ENCODE results near the gene HLA-DRA.
"Not testable (repeated sequence)": the region's sequence is repeated elsewhere in the genome, so short reads cannot be mapped to it uniquely, and the experiment has no call there.

The HLA-DRA gene

GRCh38 chr6:32432050-32432450, 7.6 kb upstream of the HLA-DRA start:
- DNase-seq: no peak

DNA sequence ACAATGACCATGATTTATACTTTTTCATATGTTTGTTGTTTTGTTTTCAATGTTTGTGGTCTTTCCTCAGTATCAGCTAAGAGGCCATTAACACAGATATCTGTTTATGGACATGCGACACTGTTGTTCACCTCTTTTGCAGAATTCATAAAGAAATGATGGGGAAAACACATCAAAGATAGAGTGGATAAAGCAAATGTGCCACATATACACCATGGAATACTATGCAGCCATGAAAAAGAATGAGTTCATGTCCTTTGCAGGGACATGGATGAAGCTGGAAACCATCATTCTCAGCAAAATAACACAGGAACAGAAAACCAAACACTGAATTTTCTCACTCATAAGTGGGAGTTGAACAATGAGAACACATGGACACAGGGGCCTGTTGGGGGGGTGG, 5.7 kb upstream of the HLA-DRA start:
- DNase-seq: not testable (repeated sequence)

- DNase-seq: no peak
Measured at GRCh38 chr6:32436186-32436585, 3.5 kb upstream of the HLA-DRA start.

- DNase-seq: no peak
Measured at GRCh38 chr6:32436995-32437836, 2.5 kb upstream of the HLA-DRA start.

- DNase-seq: no peak
Measured at GRCh38 chr6:32439139-32439538, 548 bp upstream of the HLA-DRA start.

DNA sequence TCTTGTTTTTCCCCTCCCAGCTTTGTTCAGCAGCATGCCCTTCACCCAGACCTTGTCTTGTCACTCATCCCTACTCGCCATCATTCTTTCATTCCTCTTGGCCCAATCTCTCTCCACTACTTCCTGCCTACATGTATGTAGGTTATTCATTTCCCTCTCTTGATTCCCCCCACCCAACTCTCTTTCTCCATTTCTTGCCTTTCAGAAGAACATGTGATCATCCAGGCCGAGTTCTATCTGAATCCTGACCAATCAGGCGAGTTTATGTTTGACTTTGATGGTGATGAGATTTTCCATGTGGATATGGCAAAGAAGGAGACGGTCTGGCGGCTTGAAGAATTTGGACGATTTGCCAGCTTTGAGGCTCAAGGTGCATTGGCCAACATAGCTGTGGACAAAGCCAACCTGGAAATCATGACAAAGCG, 2.6 kb downstream of the HLA-DRA start:
- DNase-seq: no peak

- no peak for DNase-seq
Measured at GRCh38 chr6:32442977-32443552, 3.4 kb downstream of the HLA-DRA start.

DNA sequence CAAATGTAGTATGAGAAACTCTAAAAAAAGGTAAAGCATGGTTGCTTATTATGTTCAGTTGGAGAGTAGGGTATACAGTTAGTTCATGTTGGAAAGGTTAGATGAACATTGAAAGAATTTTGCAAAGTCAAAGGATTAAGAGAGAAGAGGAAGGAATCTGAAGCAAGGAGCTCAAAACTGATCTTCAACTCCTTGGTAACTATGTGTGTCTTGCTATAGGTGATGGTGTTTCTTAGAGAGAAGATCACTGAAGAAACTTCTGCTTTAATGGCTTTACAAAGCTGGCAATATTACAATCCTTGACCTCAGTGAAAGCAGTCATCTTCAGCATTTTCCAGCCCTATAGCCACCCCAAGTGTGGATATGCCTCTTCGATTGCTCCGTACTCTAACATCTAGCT, 4.7 kb downstream of the HLA-DRA start:
- DNase-seq: no peak

GRCh38 chr6:32445321-32445854, 5.7 kb downstream of the HLA-DRA start:
- no peak for DNase-seq

DNA sequence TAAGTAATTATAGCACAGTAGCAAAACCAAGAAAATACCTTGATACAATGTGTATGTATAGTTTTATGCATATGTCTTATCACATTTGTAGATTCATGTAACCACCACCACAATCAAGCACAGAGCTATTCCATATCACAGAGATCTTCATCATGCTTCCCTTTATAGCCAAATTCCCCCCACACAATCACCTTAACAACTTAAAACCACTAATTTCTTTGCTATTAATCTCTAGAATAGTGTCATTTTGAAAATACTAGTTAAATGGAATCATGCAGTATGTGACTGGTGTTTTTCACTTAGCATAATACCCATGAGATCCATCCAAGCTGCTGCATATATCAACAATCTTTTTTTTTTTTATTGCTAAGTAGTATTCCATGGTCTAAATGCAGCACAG, 8.2 kb downstream of the HLA-DRA start:
- no peak for DNase-seq

DNA sequence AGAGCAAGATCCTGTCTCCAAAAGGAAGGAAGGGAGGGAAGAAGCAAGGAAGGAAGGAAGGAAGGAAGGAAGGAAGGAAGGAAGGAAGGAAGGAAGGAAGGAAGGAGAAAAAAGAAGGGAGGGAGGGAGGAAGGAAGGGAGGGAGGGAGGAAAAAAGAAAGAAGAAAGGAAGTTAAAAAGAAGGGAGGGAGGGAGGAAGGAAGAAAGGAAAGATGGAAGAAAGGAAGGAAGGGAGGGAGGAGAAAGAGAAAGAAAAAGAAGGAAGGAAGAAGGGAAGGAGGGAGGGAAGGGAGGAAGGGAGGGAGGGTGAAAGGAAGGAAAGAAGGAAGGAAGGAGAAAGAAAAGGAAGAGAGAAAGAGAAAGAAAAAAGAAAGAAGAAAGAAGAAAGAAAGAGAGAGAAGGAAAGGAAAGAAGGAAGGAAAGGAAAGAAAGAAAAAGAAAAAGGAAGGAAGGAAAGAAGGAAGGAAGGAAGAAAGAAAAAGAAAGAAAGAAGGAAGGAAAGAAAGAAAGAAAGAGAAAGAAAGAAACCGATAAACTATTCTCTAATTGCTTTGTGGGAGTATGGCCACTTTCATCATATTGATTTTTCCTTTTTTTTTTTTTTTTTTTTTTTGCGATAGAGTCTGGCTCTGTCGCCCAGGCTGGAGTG, 9.5 kb downstream of the HLA-DRA start:
- DNase-seq: no peak

DNA sequence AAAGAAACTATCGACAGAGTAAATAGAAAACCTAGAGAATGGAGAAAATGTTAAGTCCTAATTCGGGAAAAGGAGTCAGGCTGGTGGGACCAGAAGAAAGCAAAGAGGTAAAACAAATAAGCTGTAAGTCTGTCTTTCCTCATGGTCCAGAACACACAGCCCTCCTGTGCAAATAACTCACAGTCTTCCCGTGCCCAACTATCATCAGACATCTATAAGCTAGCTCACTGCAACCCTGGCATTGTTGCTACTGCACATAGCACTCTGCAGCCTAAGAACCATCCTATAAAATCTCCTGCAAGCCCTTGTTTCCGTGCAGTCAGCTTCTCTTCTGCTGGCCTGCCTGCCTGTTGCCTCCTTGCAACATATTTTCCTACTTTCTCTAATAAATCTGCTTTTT, 17.4 kb downstream of the HLA-DRA start:
- no peak for DNase-seq

GRCh38 chr6:32459781-32460424, 20.2 kb downstream of the HLA-DRA start:
- no peak for DNase-seq

DNA sequence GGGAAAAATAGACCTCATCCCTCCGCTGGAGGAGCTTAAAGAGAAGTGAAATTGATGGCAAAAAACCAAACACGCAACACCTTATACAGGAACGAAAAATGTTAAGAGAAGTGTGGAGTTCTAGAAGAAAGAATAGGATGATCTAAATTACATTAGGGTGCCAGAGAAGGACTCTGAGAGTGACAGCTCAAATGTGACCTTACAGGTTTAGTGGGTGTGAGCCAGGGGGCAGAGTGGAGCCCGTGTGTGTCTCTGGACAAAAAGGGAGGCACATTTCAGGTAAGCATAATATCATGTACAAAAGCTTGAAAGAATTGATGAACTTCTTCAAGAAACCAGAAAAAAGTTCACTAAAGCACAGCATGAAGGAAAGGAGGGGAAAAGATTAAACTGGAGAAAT, 20.8 kb downstream of the HLA-DRA start:
- no peak for DNase-seq

DNA sequence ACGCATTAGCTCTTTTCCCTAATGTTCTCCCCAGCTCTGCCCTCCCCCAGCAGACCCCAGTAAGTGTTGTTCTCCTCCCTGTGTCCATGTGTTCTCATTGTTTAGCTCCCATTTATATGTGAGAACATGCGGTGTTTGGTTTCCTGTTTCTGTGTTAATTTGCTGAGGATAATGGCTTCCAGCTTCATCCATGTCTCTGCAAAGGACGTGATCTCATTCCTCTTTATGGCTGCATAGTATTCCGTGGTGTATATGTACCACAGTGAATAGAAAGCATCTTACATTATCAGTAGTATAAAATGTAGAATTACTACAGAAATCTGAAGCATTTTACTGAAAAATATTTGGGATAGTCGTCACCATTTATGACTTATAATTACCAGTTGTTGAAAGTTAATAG, 21.8 kb downstream of the HLA-DRA start:
- no peak for DNase-seq

DNA sequence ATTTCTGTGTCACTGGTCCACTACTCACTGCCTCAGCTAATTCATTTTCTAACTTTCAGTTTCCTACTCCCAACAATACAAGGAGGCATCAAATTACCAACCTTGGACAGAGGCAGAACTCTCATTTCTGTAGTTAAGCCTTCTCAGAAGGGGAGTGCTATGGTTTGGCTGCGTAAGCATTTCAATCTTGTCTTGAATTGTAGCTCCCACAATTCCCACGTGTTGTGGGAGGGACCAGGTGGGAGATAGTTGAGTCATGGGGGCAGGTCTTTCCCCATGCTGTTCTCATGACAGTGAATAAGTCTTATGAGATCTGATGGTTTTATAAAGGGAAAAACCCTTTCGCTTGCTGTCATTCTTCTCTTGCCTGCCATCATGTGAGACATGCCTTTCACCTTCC, 22.9 kb downstream of the HLA-DRA start:
- DNase-seq: no peak

- DNase-seq: not testable (repeated sequence)
Measured at GRCh38 chr6:32467743-32468503, 28.2 kb downstream of the HLA-DRA start.

- DNase-seq: no peak
Measured at GRCh38 chr6:32472781-32473375, 33.2 kb downstream of the HLA-DRA start.

DNA sequence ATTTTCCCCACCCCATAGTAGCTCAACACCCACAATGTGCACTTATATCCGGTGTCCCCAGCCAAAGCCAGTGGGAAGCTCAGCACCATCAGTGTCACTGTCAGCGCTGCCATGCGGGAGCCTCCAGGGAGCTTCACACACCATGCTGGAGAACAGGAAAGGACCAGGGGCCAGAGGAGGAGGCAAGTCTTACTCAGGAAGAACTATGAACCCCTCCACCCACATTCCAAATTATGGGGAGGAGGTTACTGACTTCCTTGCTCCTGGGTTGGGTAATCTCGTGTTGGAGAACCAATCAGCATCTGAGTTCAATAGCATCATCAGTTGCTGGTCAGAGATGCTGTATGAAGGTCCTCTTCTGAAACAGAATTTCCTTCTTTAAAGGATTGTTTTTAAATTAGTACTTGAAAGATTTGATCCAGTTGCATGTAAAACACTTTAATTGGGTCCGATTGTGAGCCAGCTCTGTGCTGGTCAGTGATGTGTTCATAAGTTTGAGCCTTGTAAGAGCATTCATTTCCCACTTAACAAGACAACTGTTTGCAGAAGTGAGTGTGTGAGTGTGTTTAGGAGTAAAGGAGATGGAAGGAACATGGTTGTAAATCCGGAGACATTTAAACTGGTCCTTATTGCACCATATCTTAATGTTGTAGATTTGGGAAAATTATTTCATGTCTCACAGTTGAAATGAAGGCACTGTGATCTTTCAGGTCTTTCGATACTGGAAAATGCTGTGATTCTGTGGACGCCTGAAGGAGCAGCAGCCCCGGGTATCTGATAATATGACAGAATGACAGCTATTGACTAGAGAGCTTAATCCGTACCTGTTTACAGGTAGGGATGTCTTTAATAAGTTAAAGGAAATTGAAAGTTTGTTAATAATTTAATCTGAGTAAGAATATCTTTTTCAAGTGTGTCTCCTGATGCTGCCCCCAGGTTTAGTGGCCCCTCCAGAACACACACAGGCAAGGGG, 34.0 kb downstream of the HLA-DRA start:
- not testable (repeated sequence) for DNase-seq

DNA sequence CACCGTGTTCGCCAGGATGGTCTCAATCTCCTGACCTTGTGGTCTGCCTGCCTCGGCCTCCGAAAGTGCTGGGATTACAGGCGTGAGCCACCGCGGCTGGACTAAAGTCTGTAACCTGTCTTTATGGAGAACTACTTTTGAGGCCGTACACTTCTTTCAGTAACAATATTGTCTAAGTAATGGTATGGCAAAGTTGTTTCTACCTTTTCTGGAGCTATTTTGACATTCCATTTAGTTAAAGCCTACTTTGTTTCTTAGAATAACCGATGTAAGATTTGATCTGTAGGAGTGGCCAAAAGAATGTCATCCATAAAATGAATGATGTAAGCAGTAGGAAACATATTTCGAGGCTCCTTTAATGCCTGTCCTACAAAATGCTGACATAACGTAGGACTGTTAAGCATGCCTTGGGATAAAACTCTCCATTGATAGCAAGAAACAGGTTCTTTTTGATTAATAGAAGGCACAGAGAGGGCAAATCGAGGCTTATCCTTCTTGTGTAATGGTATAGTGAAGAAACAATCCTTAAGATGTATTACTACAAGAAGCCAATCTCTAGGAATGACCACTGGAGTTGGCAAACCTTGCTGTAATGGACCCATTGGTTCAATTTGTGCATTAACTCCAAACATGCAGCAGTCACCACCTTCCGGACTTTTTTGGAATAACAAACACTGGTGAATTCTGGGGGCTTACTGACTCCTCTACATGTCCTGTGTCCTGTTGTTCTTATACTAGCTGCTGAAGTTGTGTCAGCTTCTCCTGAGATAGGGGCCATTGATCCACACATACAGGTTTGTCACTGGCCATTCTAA, 35.9 kb downstream of the HLA-DRA start:
- no peak for DNase-seq
